GM12801 (cell line): ENCODE data around the gene COLGALT1.

Source experiments
- CTCF ChIP-seq: IDR thresholded peaks from one replicate; pipeline ENCODE4 v1.5.1; 2011; ENCODE audit warnings: control low read depth; ENCODE audit not compliant: insufficient read length; ENCODE audit errors: extremely low read depth

The COLGALT1 gene

DNA sequence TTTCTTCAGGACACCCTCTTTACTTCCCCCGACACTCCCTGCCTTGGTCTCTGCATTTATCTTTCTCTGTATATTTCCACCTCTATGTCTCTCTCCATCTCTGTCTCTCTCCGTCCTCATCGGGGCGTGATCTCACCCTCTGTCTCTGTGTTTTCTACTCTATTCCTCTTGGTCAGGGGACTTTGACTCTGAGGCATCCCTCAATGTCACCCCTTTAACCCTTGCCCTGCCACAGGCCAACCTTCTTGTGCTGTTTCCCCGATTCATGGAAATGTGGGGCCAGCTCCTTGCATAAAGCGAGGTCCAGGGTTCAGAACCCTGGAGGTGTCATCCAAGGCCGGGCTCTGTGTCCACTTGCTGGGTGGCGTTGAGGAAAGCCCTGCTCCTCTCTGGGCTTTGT, 46.8 kb downstream of the COLGALT1 start:
- TF ChIP-seq CTCF, result no peak

DNA sequence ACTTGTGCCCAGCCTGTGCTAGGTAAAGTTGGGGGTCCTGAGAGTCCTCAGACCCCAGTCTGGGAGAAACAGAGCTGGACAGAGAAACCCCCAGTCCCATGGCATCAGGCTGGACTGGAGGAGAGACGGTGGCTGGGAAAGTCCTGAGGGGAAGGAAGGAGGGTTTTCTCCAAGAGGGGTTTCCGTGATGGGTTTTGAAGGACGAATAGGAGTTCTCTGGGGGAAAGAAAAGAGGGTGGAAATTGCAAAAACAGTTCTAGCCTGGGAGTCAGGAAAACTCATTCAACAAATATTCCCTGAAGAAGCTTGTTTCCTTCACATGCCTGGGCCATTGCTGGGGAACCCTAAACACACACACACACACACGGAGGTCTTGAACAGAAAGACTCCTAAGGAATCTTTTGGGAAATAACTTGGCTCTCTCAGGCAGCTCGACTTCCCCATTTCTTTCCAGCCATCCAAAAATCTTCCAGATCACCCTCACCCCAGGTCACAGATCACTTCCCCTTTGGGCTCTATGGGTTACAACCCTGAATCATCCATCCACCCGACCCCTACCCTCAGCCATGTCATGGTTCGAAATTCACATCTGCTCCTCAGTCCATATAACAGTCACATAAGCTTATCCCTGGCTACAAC, 47.5 kb downstream of the COLGALT1 start:
- no peak for TF ChIP-seq CTCF

- TF ChIP-seq CTCF, result no peak
Measured at GRCh38 chr19:17604372-17605025, 49.0 kb downstream of the COLGALT1 start.

DNA sequence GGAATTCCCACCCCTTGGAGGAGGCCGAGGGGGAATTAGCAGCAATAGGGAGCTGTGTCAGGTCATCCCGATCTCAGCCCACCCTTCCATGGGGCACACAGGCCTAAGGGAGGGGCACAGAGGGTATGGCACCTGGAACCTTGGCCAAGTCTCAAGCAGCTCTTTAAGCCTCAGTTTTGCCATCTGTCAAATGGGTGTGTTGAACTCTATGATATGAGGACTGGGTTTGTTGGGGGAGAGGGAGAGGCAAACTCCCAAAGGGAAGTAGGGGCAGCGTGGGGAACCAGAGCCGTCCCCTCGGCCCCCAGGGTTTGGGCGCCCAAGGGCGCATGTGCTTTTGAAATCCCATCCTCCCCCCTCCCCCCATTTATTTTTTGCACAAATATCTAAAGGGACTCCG, 49.7 kb downstream of the COLGALT1 start:
- no peak for TF ChIP-seq CTCF

DNA sequence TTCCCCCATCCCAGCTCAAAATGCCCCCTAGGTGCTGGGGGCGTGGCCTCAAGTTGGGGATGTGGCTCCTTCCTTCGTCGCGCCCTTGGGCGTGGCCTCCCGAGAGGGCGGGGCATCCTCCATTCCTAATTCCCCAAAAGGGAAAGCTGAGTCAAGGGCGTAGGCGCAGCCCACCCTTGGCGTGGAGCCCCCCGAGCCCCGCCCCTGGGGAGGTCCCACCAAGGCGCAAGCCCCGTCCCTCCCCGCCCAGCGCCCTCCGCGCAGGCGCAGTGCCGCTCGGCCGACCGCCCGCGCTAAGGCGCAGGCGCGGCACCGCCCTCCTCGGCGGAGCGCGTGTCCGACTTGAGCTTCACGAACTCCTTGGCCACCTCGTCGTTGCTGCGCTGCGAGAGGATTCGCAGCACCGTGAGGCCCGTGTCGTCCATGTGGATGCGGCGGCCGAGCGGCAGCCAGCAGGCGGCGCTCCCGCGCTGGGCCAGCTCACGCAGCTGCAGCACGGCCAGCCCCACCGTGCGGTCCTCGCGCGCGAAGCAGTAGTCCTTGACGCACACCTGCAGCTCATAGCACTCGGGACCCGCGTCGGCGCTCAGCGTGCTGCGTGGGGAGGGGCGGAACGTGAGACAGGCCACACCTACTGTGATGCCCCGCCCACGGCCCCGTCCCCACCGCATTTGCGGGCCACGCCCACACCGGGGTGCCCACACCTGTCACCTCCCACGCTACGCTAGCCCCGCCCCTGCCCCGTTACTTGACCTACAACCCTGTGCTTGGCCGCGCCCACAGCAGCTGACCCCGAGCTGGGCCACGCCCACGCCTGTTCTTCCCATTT, 50.5 kb downstream of the COLGALT1 start:
- TF ChIP-seq CTCF, result no peak

DNA sequence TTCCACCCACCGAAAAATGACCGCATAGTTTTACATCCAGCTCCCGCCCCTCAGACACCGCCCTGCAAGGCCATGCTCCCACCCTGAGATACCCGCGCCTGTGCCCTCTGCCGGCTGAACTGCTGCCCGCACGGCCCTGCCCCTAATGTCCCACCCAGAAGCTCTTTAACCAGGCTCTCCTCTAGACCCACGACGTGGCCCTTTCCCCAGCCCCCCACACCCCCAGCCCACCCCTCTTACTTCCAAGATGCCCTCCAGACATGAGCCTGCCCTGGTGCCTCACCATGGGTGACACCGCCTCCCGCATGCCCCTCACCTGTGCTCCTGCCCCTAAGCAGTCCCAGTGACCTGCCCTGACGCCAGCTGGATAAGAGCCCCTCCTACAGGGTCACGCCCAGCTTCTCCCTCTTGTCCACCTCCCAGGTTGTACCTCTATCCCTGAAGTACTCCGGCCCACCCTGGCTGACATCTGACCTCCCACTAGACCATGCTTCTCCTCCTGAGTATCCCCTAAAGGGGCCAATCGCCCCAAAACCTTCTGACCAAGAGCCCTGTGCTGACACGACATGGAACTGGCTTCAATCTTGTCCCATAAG, 51.2 kb downstream of the COLGALT1 start:
- TF ChIP-seq CTCF, result no peak

GRCh38 chr19:17607936-17608335, 52.5 kb downstream of the COLGALT1 start:
- no peak for TF ChIP-seq CTCF
